GM19324 (cell line): Measurements from ENCODE around the gene HNMT.
"Not testable (repeated sequence)": the region's sequence is repeated elsewhere in the genome, so short reads cannot be mapped to it uniquely, and the experiment has no call there.

ENCODE experiments used
- ATAC-seq: cut with Tn5 transposase; IDR thresholded peaks from one replicate; pipeline ENCODE4 v1.9.1; 2021; ENCODE audit warnings: mild to moderate bottlenecking, moderate library complexity; ENCODE audit not compliant: unreplicated experiment, low FRiP score

HNMT gene

DNA sequence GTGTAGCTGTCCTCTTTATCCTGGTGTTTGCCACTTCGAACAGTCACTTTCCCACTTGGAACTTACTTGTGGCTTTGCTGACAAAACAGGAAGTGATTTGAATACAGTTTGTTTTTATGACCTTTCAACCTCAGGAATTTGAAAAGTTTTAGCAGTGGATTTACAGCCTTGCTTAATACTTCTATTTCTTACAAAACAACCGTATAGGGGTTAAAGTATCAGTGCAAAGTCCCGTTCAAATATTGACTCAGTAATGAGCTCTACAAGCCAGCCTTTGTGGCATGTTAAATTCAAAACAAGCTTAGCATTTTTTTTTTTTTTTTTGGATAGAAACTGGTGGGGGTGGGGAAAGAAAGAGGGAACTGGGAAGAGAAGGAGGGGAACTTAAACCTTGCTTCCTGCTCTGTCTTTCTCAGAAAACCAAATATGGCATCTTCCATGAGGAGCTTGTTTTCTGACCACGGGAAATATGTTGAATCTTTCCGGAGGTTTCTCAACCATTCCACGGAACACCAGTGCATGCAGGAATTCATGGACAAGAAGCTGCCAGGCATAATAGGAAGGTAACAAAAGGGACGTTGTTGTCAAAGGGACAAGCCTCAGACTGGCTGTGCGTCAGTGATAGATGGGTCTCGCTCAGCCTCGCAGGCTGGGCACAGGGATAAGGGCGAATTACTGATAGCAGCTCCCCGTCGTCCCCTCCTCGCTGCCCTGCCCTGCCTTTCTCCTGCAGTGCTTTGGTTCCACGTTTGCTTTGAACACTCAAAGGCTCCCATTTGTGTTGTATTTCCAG is at the start of gene HNMT:
TSS of gene HNMT (plus strand) at position 408 of the 793 bp plus-strand sequence. CDS start at position 427, 19 bp downstream.
- no peak for ATAC-seq

DNA sequence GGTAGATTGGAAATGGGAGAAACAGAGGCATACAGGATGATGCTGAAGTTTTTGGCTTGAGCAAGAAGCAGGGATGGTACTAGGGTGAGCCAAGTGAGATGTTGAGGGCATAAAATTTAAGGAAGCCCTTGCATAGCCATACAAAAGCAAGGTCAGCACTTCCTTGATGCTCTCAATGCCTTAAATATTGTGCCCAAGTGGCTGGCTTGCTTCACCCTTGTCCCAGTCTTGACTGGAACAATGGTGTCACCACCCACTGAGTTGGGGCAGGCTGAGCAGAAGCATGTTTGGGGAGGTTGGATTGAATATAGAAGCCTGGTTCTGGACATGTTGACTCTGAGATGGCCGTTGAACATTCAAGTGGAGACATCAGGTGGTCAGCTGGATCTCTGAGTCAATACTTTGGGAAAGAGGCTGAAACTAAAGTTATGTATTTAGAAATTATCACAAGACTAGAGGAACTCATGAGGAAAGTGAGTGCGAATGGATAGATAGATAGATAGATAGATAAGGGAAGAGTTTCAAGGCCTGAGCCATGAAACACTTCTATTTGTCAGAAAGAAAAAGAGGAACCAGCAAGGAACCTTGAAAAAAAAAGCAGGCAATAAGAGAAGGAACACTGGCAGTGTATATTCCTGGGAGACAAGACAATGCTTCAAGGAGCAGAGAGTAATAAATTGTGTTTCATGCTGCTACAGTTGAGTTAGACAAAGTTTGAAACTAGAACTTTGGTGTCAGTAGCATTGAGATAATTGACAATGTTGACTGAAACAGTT is 43.0 kb upstream of the HNMT start:
- ATAC-seq: no peak

DNA sequence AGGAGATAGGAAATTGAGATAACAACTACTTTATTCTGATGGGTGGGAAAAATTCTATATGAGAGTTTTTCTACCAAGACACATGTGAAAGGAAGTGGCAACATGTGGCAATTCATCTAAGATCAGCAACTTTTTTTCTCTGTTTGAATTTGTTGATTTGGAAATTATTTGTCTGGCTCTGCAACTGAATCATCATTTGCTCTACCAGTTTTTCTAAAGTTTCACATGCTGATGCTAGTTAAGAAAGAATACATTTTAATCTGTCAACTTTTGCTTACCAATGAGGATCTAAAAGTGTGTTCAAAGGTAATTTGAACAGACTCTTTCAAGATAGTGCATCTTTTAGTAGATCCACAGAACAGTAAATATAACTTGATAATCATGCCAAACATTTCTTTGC is 42.1 kb upstream of the HNMT start:
- ATAC-seq: not testable (repeated sequence)

- ATAC-seq: no peak
Measured at GRCh38 chr2:137924019-137924418, 40.3 kb upstream of the HNMT start.

DNA sequence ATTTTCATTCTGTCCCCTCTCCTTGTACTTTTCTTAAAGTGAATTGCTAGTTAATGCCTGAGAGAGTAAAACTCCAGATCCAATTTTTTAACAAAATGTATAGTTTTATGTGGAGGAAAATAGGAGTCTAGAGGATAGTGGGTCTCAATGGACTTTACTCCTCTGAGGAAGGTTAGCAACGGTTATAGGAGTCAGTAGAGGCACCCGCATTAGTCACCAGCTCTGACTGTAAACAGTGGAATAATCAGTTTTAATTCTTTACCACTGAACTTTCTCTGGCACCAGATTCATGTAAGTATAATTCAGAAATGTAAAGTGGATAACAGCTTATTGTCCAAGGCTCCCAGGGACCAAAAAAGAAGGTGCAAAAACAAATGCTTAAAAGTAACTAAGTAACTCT is 38.7 kb upstream of the HNMT start:
- ATAC-seq: no peak

DNA sequence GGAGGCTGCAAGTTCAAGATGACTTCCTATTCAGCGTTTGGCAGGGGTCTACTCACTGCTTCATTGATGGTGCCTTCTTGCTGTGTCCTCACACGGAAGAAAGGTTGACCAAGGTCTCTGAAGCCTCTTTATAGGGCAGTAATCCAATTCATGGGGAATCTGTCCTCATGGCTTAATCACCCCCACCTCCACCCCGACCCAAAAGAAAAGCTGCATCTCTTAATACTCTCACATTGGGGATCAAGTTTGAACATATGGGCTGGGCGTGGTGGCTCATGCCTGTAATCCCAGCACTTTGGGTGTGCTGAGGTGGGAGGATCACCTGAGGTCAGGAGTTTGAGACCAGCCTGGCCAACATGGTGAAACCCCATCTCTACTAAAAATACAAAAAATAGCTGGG is 36.4 kb upstream of the HNMT start:
- no peak for ATAC-seq

DNA sequence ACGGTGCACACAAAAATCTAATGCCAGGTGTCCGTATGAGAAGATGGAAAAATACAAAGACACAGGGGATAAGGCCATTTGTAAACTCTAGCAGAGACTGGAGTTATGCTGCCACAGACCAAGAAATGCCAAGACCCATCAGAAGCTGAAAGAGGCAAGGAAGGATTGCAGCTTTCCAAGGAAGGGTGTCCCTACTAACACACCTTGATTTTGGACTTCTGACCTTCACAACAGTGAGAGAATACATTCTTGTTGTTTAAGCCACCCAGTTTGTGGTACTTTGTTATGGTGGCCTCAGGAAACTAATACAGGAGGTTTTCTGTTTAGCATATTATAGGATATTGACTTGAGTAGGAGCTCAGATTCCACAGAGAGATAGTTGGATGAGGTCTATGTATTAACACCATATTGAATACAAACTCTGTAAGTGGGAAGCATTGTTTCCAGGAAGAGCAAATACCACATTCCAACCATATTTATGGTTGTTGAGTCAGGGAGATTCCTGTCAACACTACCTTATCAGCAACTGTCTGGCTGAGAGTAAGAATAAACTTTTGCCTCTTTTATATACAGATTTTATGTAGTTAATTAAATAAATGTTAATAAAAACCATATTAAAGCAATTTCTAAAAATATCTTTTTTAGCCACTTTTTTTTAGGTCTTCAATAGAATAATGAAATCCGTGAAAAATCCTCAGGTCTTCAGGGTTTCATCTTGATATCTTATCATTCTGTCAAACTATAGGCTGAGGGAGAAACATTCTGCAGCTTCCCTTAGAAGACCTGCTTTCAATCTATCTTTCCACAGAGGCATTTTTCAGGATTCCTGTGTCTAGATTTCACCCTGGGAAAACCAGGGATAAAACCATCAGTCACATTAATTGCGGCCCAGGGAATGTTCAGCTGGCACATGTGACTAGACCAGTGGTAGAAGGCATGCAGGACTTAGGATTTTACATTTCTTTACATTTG is 35.4 kb upstream of the HNMT start:
- ATAC-seq: no peak

DNA sequence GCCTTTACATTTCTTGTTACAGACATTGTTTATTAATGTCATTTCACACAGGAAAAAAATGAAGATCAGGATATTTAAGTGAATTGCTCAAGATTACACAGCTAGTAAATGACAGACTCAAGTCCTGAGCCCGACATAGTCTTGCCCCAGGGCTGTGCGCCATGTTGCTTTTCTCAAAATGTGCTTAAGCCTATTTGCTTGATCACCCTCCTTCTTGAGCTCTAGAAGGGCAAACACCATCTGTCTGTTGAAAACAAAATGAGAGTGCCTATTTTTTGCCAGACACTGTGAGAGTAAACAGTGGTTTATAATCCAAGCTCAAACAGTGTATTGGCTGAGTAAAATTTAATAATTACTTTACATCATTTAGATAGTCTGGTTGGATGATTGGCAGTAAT is 34.8 kb upstream of the HNMT start:
- no peak for ATAC-seq

DNA sequence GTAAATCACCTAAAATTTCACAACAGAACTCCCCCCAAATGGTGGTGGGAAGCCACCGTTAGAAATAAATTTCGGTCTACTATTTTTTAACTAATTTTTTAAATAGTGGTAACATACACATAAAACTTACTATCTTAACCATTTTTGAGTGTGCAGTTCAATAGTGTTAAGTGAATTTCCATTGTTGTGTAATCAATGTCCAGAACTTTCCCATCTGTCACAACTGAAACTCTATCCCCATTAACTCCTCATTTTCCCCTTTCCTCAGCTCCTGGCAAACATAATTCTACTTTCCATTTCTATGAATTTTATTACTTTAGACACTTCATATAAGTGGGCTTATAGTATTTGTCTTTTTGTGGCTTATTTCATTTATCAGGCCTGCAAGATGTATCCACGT is 34.1 kb upstream of the HNMT start:
- no peak for ATAC-seq

GRCh38 chr2:137935591-137935990 is 28.7 kb upstream of the HNMT start:
- no peak for ATAC-seq

- no peak for ATAC-seq
Measured at GRCh38 chr2:137937246-137937645, 27.0 kb upstream of the HNMT start.

DNA sequence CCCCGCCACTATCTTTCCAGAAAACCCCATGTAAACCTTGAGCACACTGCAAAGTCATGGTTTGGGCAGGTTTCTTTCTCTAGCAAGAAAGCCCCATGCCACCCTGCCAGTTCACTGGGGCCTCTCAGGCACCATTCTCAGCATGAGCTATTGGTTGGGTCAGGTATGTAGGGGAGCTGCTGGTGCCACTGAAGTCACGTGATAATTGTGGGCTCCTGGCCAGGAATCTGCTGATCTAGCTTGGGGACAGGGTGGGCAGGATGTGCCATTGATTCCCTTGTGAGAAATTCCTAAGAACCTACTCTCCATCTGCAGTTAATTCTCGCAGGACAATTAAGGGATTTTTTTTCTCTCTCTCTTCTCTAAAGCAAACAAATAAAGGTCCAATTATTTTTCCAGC is 26.5 kb upstream of the HNMT start:
- no peak for ATAC-seq

GRCh38 chr2:137938204-137938603 is 26.1 kb upstream of the HNMT start:
- no peak for ATAC-seq

DNA sequence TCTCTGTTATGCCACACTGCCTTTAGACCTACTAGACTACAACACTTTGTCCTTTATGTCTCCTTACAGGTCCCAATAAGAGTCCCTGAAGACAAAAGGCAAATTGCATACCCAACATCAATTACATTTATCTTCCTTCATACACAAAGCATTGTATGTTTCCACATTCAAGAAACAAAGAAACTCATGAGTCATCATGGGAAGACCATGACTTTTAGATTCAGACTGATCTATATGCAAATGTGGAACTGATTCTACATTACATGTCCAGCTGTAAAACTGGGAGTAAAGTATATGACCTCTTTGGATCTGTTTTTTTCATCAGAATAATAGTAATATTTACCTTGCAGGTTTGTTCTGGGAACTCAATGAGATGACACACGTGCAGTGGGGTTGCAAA is 25.2 kb upstream of the HNMT start:
- ATAC-seq: no peak

GRCh38 chr2:137940154-137940553 is 24.1 kb upstream of the HNMT start:
- no peak for ATAC-seq

DNA sequence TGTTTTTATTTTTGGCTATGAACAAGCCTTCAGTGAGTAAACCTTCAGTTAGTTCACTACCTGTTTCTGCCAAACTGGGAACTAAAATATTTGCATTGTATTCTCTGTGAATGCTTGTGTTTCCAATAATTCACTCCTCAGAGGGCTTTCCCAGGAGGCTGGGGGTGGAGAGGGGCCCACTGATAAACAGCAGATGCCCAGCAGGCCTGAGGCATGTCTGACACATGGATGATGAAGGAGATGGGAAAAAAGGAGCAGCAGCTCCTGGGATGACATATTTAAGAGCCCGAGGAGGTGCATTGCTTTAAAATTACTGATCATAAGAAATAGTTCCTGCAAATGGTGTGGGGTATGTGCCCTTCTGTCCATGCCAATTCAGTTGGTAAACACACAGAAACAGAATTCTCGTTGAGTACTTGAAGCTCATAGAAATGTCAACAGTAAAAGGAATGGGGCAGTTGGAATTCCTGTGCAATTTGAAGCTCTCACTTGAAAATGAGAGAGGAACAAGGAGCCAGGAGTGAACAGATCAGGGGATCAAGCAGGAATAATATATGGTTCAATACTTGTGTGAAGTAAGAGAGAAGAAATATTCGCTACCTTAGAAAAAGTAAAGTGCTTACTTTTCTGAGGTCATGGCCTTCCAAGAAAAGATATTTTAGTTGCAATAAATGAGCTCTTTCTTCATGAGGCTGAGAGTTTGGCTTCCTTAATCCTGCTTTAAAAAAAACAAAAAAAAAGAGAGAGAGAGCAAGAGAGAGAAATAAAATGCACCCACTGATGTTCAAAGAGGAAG is 22.0 kb upstream of the HNMT start:
- no peak for ATAC-seq

DNA sequence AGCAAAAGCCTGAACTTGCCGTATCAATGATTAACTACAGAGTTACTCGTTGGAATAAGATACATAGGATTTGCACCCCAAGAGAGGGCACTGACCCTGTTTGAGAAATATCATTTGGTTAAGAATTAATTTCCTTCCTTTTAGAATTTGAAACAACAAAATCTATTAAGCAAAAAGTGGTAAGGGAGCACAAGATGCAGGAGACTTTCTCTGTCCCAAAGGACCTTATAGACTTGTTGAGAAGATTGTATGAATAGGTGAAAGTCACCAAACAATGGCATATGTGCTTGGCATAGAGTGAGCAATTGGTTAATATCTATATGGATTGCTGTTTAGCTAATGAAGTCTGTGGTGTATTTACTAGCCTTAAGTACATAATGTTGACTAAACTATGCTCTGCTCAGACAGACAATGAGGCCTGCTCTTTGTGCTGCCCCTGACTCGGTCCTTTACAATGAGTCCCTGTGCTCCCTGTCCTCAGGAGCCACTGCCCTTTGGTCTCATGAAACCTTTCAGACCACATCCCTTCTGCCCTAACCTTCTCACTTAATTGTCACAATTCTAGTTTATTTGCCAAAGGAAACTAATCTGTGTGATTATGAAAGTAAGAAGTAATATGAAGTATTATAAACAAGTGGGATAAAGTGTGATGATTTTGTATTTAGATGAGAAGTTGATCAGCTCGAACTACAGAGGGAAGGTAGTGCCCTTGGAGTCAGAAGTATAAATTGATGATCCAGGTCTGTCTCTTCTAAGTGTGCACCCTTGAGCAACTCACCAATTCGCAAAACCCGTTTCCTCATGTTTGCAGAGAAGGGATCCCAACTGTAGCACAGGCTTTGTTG is 21.2 kb upstream of the HNMT start:
- no peak for ATAC-seq

DNA sequence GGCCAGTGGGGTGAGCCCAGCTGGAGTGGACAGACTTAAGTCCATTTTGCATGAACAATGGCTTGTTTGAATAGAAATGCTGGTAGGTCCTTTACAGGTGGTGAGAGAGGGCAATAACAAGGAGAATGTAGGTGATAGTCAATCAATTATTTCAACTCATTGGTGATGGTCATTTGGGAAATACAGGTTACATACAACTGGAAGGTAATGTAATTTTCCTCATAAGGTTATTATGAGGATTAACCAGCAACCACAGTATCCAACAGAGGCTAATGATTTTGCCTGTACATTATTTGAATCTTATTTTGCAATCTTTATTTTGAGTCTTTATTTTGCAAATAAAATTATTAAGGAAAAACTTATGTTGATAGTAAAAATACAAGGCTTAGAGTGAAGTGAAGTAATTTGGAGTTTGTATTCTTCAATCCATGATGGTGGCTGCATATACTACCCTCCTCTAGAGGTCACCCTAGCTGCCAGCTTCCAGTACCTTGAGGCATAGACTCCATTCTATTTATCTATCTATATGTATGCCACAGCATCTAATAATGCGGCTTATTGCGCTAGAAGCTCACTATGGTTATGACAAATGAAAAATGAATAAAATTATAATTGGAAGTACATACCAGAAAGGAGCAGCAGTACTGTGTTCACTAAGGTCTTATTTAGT is 20.5 kb upstream of the HNMT start:
- no peak for ATAC-seq

GRCh38 chr2:137944714-137945113 is 19.6 kb upstream of the HNMT start:
- no peak for ATAC-seq
